Measurements from ENCODE around the gene FLNB.

DNA sequence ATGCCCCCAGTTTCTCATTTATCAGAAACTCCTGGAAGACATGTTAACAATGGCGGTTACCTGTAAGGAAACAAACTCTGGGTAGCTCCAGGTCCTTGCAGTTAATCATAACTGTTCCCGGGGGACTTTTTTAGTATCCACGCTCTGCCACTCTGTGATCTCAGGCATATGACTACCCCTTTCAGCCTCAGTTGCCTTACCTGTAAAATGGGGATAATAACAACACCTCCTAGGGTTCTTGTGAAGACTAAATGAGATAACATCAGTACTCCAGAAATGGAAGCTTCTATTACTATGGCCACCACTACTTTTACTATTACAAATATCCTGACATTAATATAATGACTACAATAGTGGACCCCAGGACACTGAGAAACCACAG, 7.1 kb upstream of the FLNB start:
- TF ChIP-seq CTCF (IDR thresholded peaks at IDR 0.05) (no peak), SIN3A (IDR thresholded peaks at IDR 0.05; ENCODE audit: borderline replicate concordance, insufficient read depth, low read depth, low read length) (no peak), POLR2AphosphoS5 (IDR thresholded peaks at IDR 0.05; ENCODE audit: low read depth, low read length) (no peak)

Data from Panc1 (cell line).